ENCODE results near the gene KNG1.

The KNG1 gene

GRCh38 chr3:186783058-186783730 lies 66.0 kb downstream of the KNG1 start, which contains the start of gene EIF4A2:
EIF4A2 (plus strand) TSS chr3:186783577; CDS start chr3:186783611, 34 bp downstream.
- Histone ChIP-seq H3K4me2 (ENCODE audit: low read depth, low read length, poor library complexity, severe bottlenecking) (peak within 1 kb of the TSS; percentile 83), H3K27me3 (ENCODE audit: low read length) (no peaks in the 10 kb centered on the region), H2AFZ (ENCODE audit: low read depth, low read length, severe bottlenecking) (peak within 1 kb of the TSS; percentile 91), H3K79me2 (ENCODE audit: insufficient read depth, low read length) (peaks cover 42% of the 10 kb centered on the region), H3K9me3 (ENCODE audit: insufficient read depth, low read length) (no peaks in the 10 kb centered on the region), H4K20me1 (ENCODE audit: low read depth, low read length) (peaks cover 36% of the 10 kb centered on the region), H3K27ac (ENCODE audit: low read depth, low read length) (peak within 1 kb of the TSS; percentile 98), H3F3A (ENCODE audit: insufficient read depth) (peaks cover 64% of the 10 kb centered on the region), H3K36me3 (ENCODE audit: low read length) (peaks cover 47% of the 10 kb centered on the region), H3K9me2 (replicated peaks; ENCODE audit: insufficient read depth, low read length) (no peaks in the 10 kb centered on the region), H3K4me3 (ENCODE audit: insufficient read depth, low read length, poor library complexity, severe bottlenecking) (peak within 1 kb of the TSS; percentile 100), H3K9ac (ENCODE audit: low read length) (peak within 1 kb of the TSS; percentile 100)
- TF ChIP-seq EZH2phosphoT487 (conservative IDR thresholded peaks at IDR 0.05; ENCODE audit: low read length) (no peak), CTCF (IDR thresholded peaks at IDR 0.05; ENCODE audit: insufficient read depth, low read length, poor library complexity, severe bottlenecking) (no peak)

- H3F3A ChIP-seq (ENCODE audit: insufficient read depth) = peaks cover 72% of the 10 kb centered on the region
- TF ChIP-seq CTCF (IDR thresholded peaks at IDR 0.05; ENCODE audit: insufficient read depth, low read length, poor library complexity, severe bottlenecking) (no peak), EZH2phosphoT487 (conservative IDR thresholded peaks at IDR 0.05; ENCODE audit: low read length) (no peak)
- peak overlapping the region; percentile 83 for H3K4me2 ChIP-seq (ENCODE audit: low read depth, low read length, poor library complexity, severe bottlenecking)
- H3K27ac ChIP-seq (ENCODE audit: low read depth, low read length) = peak overlapping the region; percentile 98
- peak overlapping the region; percentile 100 for H3K4me3 ChIP-seq (ENCODE audit: insufficient read depth, low read length, poor library complexity, severe bottlenecking)
- H3K36me3 ChIP-seq (ENCODE audit: low read length) = peaks cover 55% of the 10 kb centered on the region
- H3K9ac ChIP-seq (ENCODE audit: low read length) = peak overlapping the region; percentile 100
- no peaks in the 10 kb centered on the region for H3K27me3 ChIP-seq (ENCODE audit: low read length)
- H3K9me2 ChIP-seq (replicated peaks; ENCODE audit: insufficient read depth, low read length) = no peaks in the 10 kb centered on the region
- H3K9me3 ChIP-seq (ENCODE audit: insufficient read depth, low read length) = no peaks in the 10 kb centered on the region
- H4K20me1 ChIP-seq (ENCODE audit: low read depth, low read length) = peaks cover 43% of the 10 kb centered on the region
- peaks cover 42% of the 10 kb centered on the region for H3K79me2 ChIP-seq (ENCODE audit: insufficient read depth, low read length)
- no peak overlapping the region for H2AFZ ChIP-seq (ENCODE audit: low read depth, low read length, severe bottlenecking)
These were observed 66.8 kb downstream of the KNG1 start for GRCh38 chr3:186783731-186784515.

- Histone ChIP-seq H3K9me2 (replicated peaks; ENCODE audit: insufficient read depth, low read length) (no peaks in the 10 kb centered on the region), H3K27me3 (ENCODE audit: low read length) (no peaks in the 10 kb centered on the region), H4K20me1 (ENCODE audit: low read depth, low read length) (peaks cover 44% of the 10 kb centered on the region), H3K36me3 (ENCODE audit: low read length) (peaks cover 59% of the 10 kb centered on the region), H3K27ac (ENCODE audit: low read depth, low read length) (peak overlapping the region; percentile 98), H2AFZ (ENCODE audit: low read depth, low read length, severe bottlenecking) (no peak overlapping the region), H3K79me2 (ENCODE audit: insufficient read depth, low read length) (peaks cover 42% of the 10 kb centered on the region), H3K4me2 (ENCODE audit: low read depth, low read length, poor library complexity, severe bottlenecking) (peak overlapping the region; percentile 83), H3F3A (ENCODE audit: insufficient read depth) (peaks cover 82% of the 10 kb centered on the region), H3K9ac (ENCODE audit: low read length) (peak overlapping the region; percentile 100), H3K9me3 (ENCODE audit: insufficient read depth, low read length) (no peaks in the 10 kb centered on the region), H3K4me3 (ENCODE audit: insufficient read depth, low read length, poor library complexity, severe bottlenecking) (peak overlapping the region; percentile 100)
- no peak for TF ChIP-seq CTCF (IDR thresholded peaks at IDR 0.05; ENCODE audit: insufficient read depth, low read length, poor library complexity, severe bottlenecking)
- no peak for TF ChIP-seq EZH2phosphoT487 (conservative IDR thresholded peaks at IDR 0.05; ENCODE audit: low read length)
These were observed 67.8 kb downstream of the KNG1 start for GRCh38 chr3:186784820-186785494.
